Kidney epithelial cell (primary cell): ENCODE measurements around the gene GCK. TPM values are rescaled to one million over a fixed set of nuclear protein-coding genes. Genes with fewer than 3 reads are reported as not detected.
"Not testable (repeated sequence)": the region's sequence is repeated elsewhere in the genome, so short reads cannot be mapped to it uniquely, and the experiment has no call there.

Source experiments
- DNase-seq: peaks from one replicate; pipeline ENCODE4 v3.0.0-alpha.2; 2010; ENCODE audit warnings: low read depth
- H3K27me3 ChIP-seq: 2 replicates; pipeline ENCODE4 v1.6.0; 2011; ENCODE audit warnings: low read length; ENCODE audit not compliant: control insufficient read depth, insufficient read depth
- H3K36me3 ChIP-seq: 2 replicates; pipeline ENCODE4 v1.5.1; 2011; ENCODE audit warnings: low read length; ENCODE audit not compliant: control insufficient read depth, insufficient read depth
- H3K4me3 ChIP-seq: 2 replicates; pipeline ENCODE4 v1.5.1; 2011; ENCODE audit warnings: low read depth, mild to moderate bottlenecking, control low read depth, low read length
- CTCF ChIP-seq: IDR thresholded peaks from 2 replicates; pipeline ENCODE4 v1.5.1; 2011; ENCODE audit warnings: mild to moderate bottlenecking, moderate library complexity, low read length, control low read depth, inconsistent platforms; ENCODE audit not compliant: insufficient read depth, poor library complexity, severe bottlenecking
- total RNA-seq: library from RNA; depleted of rRNA; stranded (reverse); fragments of >200 nt; gene quantifications from 2 replicates; pipeline ENCODE4 v1.2.3, GENCODE V29; 2015

The GCK gene
- total RNA-seq, 1 donor from 2014 or later, result 2.3 TPM

GRCh38 chr7:44172803-44173424 lies 16.3 kb downstream of the GCK start:
- Histone ChIP-seq H3K4me3 (no peak overlapping the region), H3K36me3 (no peaks in the 10 kb centered on the region), H3K27me3 (no peaks in the 10 kb centered on the region)
- no peak for TF ChIP-seq CTCF
- DNase-seq, result peak; percentile 55

- H3K36me3 ChIP-seq, result no peaks in the 10 kb centered on the region
- no peak for TF ChIP-seq CTCF
- H3K4me3 ChIP-seq, result no peak overlapping the region
- DNase-seq, result no peak
- H3K27me3 ChIP-seq, result no peaks in the 10 kb centered on the region
These were observed 16.9 kb downstream of the GCK start for GRCh38 chr7:44172352-44172751.

GRCh38 chr7:44171901-44172300 lies 17.3 kb downstream of the GCK start:
- not testable (repeated sequence) for H3K4me3 ChIP-seq, H3K27me3 ChIP-seq, H3K36me3 ChIP-seq, DNase-seq

GRCh38 chr7:44167920-44168319 lies 21.3 kb downstream of the GCK start:
- H3K36me3 ChIP-seq, result no peaks in the 10 kb centered on the region
- no peak for DNase-seq
- H3K27me3 ChIP-seq, result no peaks in the 10 kb centered on the region
- no peak overlapping the region for H3K4me3 ChIP-seq
- TF ChIP-seq CTCF, result no peak

- H3K27me3 ChIP-seq, result no peaks in the 10 kb centered on the region
- H3K4me3 ChIP-seq, result no peak overlapping the region
- TF ChIP-seq CTCF, result no peak
- peak; percentile 90 for DNase-seq
- no peaks in the 10 kb centered on the region for H3K36me3 ChIP-seq
These were observed 25.6 kb downstream of the GCK start for GRCh38 chr7:44163591-44163990.

GRCh38 chr7:44162785-44163395 lies 26.3 kb downstream of the GCK start:
- DNase-seq, result no peak
- no peaks in the 10 kb centered on the region for H3K27me3 ChIP-seq
- H3K4me3 ChIP-seq, result no peak overlapping the region
- no peak for TF ChIP-seq CTCF
- no peaks in the 10 kb centered on the region for H3K36me3 ChIP-seq
